H1 (cell line): Measurements from ENCODE around the gene P3H2. TPM values are rescaled to one million over a fixed set of nuclear protein-coding genes. Genes with fewer than 3 reads are reported as not detected.
A peak's percentile ranks its signal among the peaks of the same experiment; 100 is the strongest.

ENCODE experiments used
- CTCF ChIA-PET: fragments of 300-600 bp; sonication (Branson Sonifier 250); formaldehyde crosslinking; loops from one replicate; lab custom pipeline; 2021; ENCODE audit not compliant: partially characterized antibody; lab: Charles Lee
- POLR2A ChIA-PET: fragments of 300-600 bp; sonication (Branson Sonifier 250); formaldehyde crosslinking; loops from one replicate; lab custom pipeline; 2021; ENCODE audit warnings: inconsistent platforms; ENCODE audit not compliant: partially characterized antibody; lab: Charles Lee
- DNase-seq, 2 experiments: peaks; one replicate each; pipeline versions ENCODE4 v3.0.0 to v3.0.0-alpha.2; 2010 to 2022; ENCODE audit warnings: low spot score in 2 of 2, low read depth in 1 of 2, mixed read lengths in 1 of 2
- FAIRE-seq: peaks from 2 replicates; lab custom pipeline; 2011; peaks lifted over from hg19 to GRCh38; lab: Jason Lieb, UNC
- H2AFZ ChIP-seq: 2 replicates; pipeline ENCODE4 v1.8.1; 2012; ENCODE audit warnings: low read length, inconsistent platforms
- H2AK5ac ChIP-seq: 2 replicates; pipeline ENCODE4 v1.6.1; 2013; ENCODE audit warnings: low read depth, low read length
- H2BK120ac ChIP-seq: replicated peaks from 2 replicates; pipeline ENCODE3; 2013; ENCODE audit warnings: low read depth, low read length, inconsistent platforms
- H2BK12ac ChIP-seq: 2 replicates; pipeline ENCODE4 v1.6.1; 2013; ENCODE audit warnings: low read depth, low read length
- H2BK15ac ChIP-seq: 2 replicates; pipeline ENCODE4 v1.6.1; 2013; ENCODE audit warnings: low read length
- H2BK20ac ChIP-seq: 2 replicates; pipeline ENCODE4 v1.6.1; 2013; ENCODE audit warnings: low read length
- H2BK5ac ChIP-seq: 2 replicates; pipeline ENCODE4 v1.6.1; 2013; ENCODE audit warnings: low read depth, low read length
- H3K14ac ChIP-seq: 2 replicates; pipeline ENCODE4 v1.6.1; 2013; ENCODE audit warnings: inconsistent platforms; ENCODE audit not compliant: insufficient read length
- H3K18ac ChIP-seq: 2 replicates; pipeline ENCODE4 v1.6.1; 2013; ENCODE audit warnings: low read length; ENCODE audit errors: extremely low read depth
- H3K23ac ChIP-seq: 2 replicates; pipeline ENCODE4 v1.6.1; 2013; ENCODE audit warnings: inconsistent platforms; ENCODE audit not compliant: insufficient read length
- H3K23me2 ChIP-seq: 2 replicates; pipeline ENCODE4 v1.6.1; 2013; ENCODE audit warnings: low read depth, low read length
- H3K27ac ChIP-seq: 2 replicates; pipeline ENCODE4 v1.6.1; 2011; ENCODE audit warnings: low read depth, low read length, inconsistent platforms
- H3K27me3 ChIP-seq, 4 experiments: replicated peaks in 1 of 4; 1 replicate in 1 of 4; 2 replicates in 3 of 4; pipeline versions ENCODE4 v1.6.1 to v1.8.1; 2011 to 2013; ENCODE audit warnings: low read length in 3 of 4, mild to moderate bottlenecking in 3 of 4, inconsistent platforms in 2 of 4, mixed read lengths in 2 of 4, moderate library complexity in 1 of 4; ENCODE audit not compliant: control insufficient read depth in 3 of 4, insufficient read depth in 3 of 4; ENCODE audit errors: extremely low read depth in 1 of 4
- H3K36me3 ChIP-seq, 4 experiments: 2 replicates each; pipeline versions ENCODE4 v1.6.1 to v1.8.1; 2011 to 2013; ENCODE audit warnings: mild to moderate bottlenecking in 4 of 4, low read length in 3 of 4, moderate library complexity in 2 of 4, control low read depth in 1 of 4, inconsistent platforms in 1 of 4; ENCODE audit not compliant: insufficient read depth in 4 of 4, control insufficient read depth in 2 of 4
- H3K4ac ChIP-seq: replicated peaks from 2 replicates; pipeline ENCODE3; 2013; ENCODE audit warnings: low read length, low read depth, mixed read lengths, inconsistent platforms; ENCODE audit not compliant: insufficient read length
- H3K4me1 ChIP-seq, 4 experiments: replicated peaks in 1 of 4; 1 replicate in 1 of 4; 2 replicates in 3 of 4; pipeline versions ENCODE4 v1.6.1 to v1.8.1; 2011 to 2013; ENCODE audit warnings: low read length in 3 of 4, inconsistent platforms in 2 of 4, mixed read lengths in 1 of 4; ENCODE audit not compliant: insufficient read depth in 4 of 4, control insufficient read depth in 3 of 4
- H3K4me2 ChIP-seq, 2 experiments: 2 replicates each; pipeline versions ENCODE4 v1.6.1 to v1.8.1; 2011 to 2013; ENCODE audit warnings: low read depth in 2 of 2, low read length in 2 of 2, control low read depth in 1 of 2, inconsistent platforms in 1 of 2, mild to moderate bottlenecking in 1 of 2; ENCODE audit not compliant: insufficient read depth in 1 of 2
- H3K4me3 ChIP-seq, 4 experiments: fragments of 200-600, 300-600 bp in 1 of 4; sonication (generic), shearing (Covaris generic), sonication (Bioruptor Twin) in 1 of 4; 2 replicates each; pipeline versions ENCODE4 v1.5.1 to v1.8.1; 2011 to 2016; ENCODE audit warnings: low read length in 4 of 4, low read depth in 3 of 4, control low read depth in 2 of 4, inconsistent platforms in 2 of 4, mild to moderate bottlenecking in 2 of 4, mixed read lengths in 1 of 4, moderate library complexity in 1 of 4; ENCODE audit not compliant: insufficient read depth in 2 of 4; ENCODE audit errors: extremely low read depth in 1 of 4
- H3K56ac ChIP-seq: replicated peaks from 2 replicates; pipeline ENCODE3; 2013; ENCODE audit warnings: low read depth, mild to moderate bottlenecking, mixed read lengths, low read length, inconsistent platforms; ENCODE audit not compliant: insufficient read length
- H3K79me1 ChIP-seq: 2 replicates; pipeline ENCODE4 v1.6.1; 2013; ENCODE audit warnings: low read depth, low read length, control low read depth
- H3K79me2 ChIP-seq, 2 experiments: 2 replicates each; pipeline versions ENCODE4 v1.6.1 to v1.8.1; 2012 to 2013; ENCODE audit warnings: low read length in 2 of 2, mild to moderate bottlenecking in 2 of 2, inconsistent platforms in 1 of 2; ENCODE audit not compliant: insufficient read depth in 2 of 2, control insufficient read depth in 1 of 2
- H3K9ac ChIP-seq, 4 experiments: replicated peaks in 1 of 4; 1 replicate in 1 of 4; 2 replicates in 3 of 4; pipeline versions ENCODE4 v1.6.1 to v1.8.1; 2011 to 2013; ENCODE audit warnings: low read depth in 3 of 4, low read length in 3 of 4, control low read depth in 2 of 4, mild to moderate bottlenecking in 2 of 4, moderate library complexity in 2 of 4, inconsistent platforms in 1 of 4; ENCODE audit errors: extremely low read depth in 1 of 4
- H3K9me3 ChIP-seq, 2 experiments: 2 replicates each; pipeline versions ENCODE4 v1.6.1 to v1.8.1; 2012 to 2013; ENCODE audit warnings: mild to moderate bottlenecking in 2 of 2, moderate library complexity in 2 of 2, control low read depth in 1 of 2, inconsistent platforms in 1 of 2, low read depth in 1 of 2, low read length in 1 of 2, mixed read lengths in 1 of 2; ENCODE audit not compliant: insufficient read depth in 2 of 2
- H4K20me1 ChIP-seq, 2 experiments: replicated peaks in 1 of 2; 2 replicates each; pipeline versions ENCODE3 to v1.8.1; 2011 to 2013; ENCODE audit warnings: inconsistent platforms in 2 of 2, low read length in 2 of 2, mild to moderate bottlenecking in 1 of 2; ENCODE audit not compliant: insufficient read depth in 2 of 2, control insufficient read depth in 1 of 2
- H4K5ac ChIP-seq: 2 replicates; pipeline ENCODE4 v1.6.1; 2013; ENCODE audit warnings: low read length, low read depth, mixed read lengths, inconsistent platforms; ENCODE audit not compliant: insufficient read length
- H4K8ac ChIP-seq: 2 replicates; pipeline ENCODE4 v1.8.0; 2013; ENCODE audit warnings: mild to moderate bottlenecking, moderate library complexity, low read length, inconsistent platforms; ENCODE audit not compliant: insufficient read depth; ENCODE audit errors: extremely low read depth
- H4K91ac ChIP-seq: replicated peaks from 2 replicates; pipeline ENCODE3; 2013; ENCODE audit warnings: low read length, mixed read lengths, inconsistent platforms; ENCODE audit not compliant: insufficient read length
- CHD1 ChIP-seq: IDR thresholded peaks from 2 replicates; pipeline ENCODE4 v1.6.1; 2012; ENCODE audit warnings: low read depth, low read length, improper control_type of control experiment
- JUN ChIP-seq: IDR thresholded peaks from 2 replicates; pipeline ENCODE4 v1.6.1; 2011; ENCODE audit warnings: low read depth, mild to moderate bottlenecking, improper control_type of control experiment, low read length
- JUND ChIP-seq: IDR thresholded peaks from 2 replicates; pipeline ENCODE4 v1.6.1; 2011; ENCODE audit warnings: mild to moderate bottlenecking, improper control_type of control experiment, low read length
- KDM1A ChIP-seq: fragments of 200-600, 300-600 bp; sonication (generic); IDR thresholded peaks from 2 replicates; pipeline ENCODE4 v1.7.1; 2016; ENCODE audit warnings: mild to moderate bottlenecking, low read length, borderline replicate concordance
- KDM5A ChIP-seq: fragments of 200-600 bp; IDR thresholded peaks from 2 replicates; pipeline ENCODE4 v1.7.1; 2012; ENCODE audit warnings: mild to moderate bottlenecking, low read length, inconsistent platforms, mixed read lengths
- MAFK ChIP-seq: IDR thresholded peaks from 2 replicates; pipeline ENCODE4 v1.6.1; 2012; ENCODE audit warnings: low read depth, mild to moderate bottlenecking, improper control_type of control experiment, low read length
- RBBP5 ChIP-seq: IDR thresholded peaks from 2 replicates; pipeline ENCODE4 v1.7.1; 2012; ENCODE audit warnings: low read depth, mild to moderate bottlenecking, inconsistent platforms, low read length, moderate library complexity, borderline replicate concordance
- RFX5 ChIP-seq: IDR thresholded peaks from 2 replicates; pipeline ENCODE4 v1.6.1; 2011; ENCODE audit warnings: low read depth, low read length, improper control_type of control experiment, borderline replicate concordance
- SAP30 ChIP-seq: fragments of 300-600 bp; sonication (generic); IDR thresholded peaks from 2 replicates; pipeline ENCODE4 v1.7.1; 2012; ENCODE audit warnings: low read length, moderate library complexity, mild to moderate bottlenecking, inconsistent platforms; ENCODE audit not compliant: insufficient read depth, insufficient replicate concordance
- SP2 ChIP-seq: IDR thresholded peaks from 2 replicates; pipeline ENCODE4 v1.6.1; 2012; ENCODE audit warnings: mild to moderate bottlenecking, low read length, inconsistent platforms
- SUZ12 ChIP-seq: fragments of 200-600 bp; sonication (generic); IDR thresholded peaks from 2 replicates; pipeline ENCODE4 v1.6.1; 2012; ENCODE audit warnings: mild to moderate bottlenecking, inconsistent platforms, low read length, moderate library complexity, mixed read lengths
- TAF7 ChIP-seq: optimal IDR thresholded peaks from 2 replicates; pipeline ENCODE3; 2011; ENCODE audit warnings: low read depth, mild to moderate bottlenecking, inconsistent platforms, low read length, moderate library complexity, borderline replicate concordance
- USF2 ChIP-seq: IDR thresholded peaks from 2 replicates; pipeline ENCODE4 v1.6.1; 2011; ENCODE audit warnings: low read length, improper control_type of control experiment
- ZNF274 ChIP-seq: IDR thresholded peaks from 2 replicates; pipeline ENCODE4 v1.7.0; 2012; ENCODE audit warnings: low read length, borderline replicate concordance; ENCODE audit errors: extremely low read depth
- WGBS, 2 experiments: shearing (Covaris generic) in 1 of 2; methylation state at CpG; one replicate each; pipeline versions ENCODE4 v1.1.6 to v1.1.7; 2013 to 2015; ENCODE audit warnings: low lambda C conversion rate in 2 of 2, mixed read lengths in 2 of 2, inconsistent platforms in 1 of 2, low coverage in 1 of 2, missing lambda C conversion rate in 1 of 2; ENCODE audit not compliant: insufficient replicate concordance in 2 of 2, insufficient coverage in 1 of 2, insufficient read length in 1 of 2; ENCODE audit errors: extremely low coverage in 1 of 2, missing lambda C conversion rate in 1 of 2; 5-methylcytosine and 5-hydroxymethylcytosine counted together
- polyA plus RNA-seq, 7 experiments: library from polyadenylated mRNA; depleted of rRNA in 3 of 7; stranded (reverse) in 5 of 7; unstranded in 2 of 7; fragments of >200 nt in 5 of 7; fragments of 200-250 nt in 2 of 7; gene quantifications; 1 replicate in 5 of 7; 2 replicates in 1 of 7; 4 replicates in 1 of 7; pipeline versions ENCODE4 v1.2.1 to v1.2.3, GENCODE V29; 2011 to 2013; ENCODE audit warnings: missing spikeins in 2 of 7, mixed read lengths in 2 of 7
- total RNA-seq: library from RNA; stranded (reverse); fragmentation: NEBNext Ultra II Directional; extraction: Animal tissue kit (Norgen Biotek cat#: 25700); gene quantifications from 2 replicates; pipeline ENCODE4 v1.2.1, GENCODE V29; 2021

P3H2 gene
- total and polyA plus RNA-seq, 2 of the 8 experiments (the other 6 are each of a cell fraction or from before 2014, with no cell fraction given), result 40.5 to 60.4 TPM

- H3K23me2 ChIP-seq, result no peaks in the 10 kb centered on the region
- 83% methylated on average over 1 of the region's 1 CpG; no CpG with 5 or more reads in 1 of the 2 experiments for whole genome bisulfite sequencing, 2 experiments
- H2AFZ ChIP-seq, result no peak overlapping the region
- no peak overlapping the region for H3K4me3 ChIP-seq
- no peaks in the 10 kb centered on the region for H4K20me1 ChIP-seq
- H2BK15ac ChIP-seq, result no peak overlapping the region
- H2AK5ac ChIP-seq, result no peak overlapping the region
- H3K4me2 ChIP-seq, result no peak overlapping the region
- H2BK120ac ChIP-seq, result peak overlapping the region; percentile 36
- ChIA-PET CTCF (interaction anchor here (0.6 to 2.2 kb wide), 4 partner anchors 9 to 159 kb away, joined by 3 to 6 read pairs (median 4); no protein-coding TSS in a partner anchor), POLR2A (no interaction called here)
- H3K56ac ChIP-seq, result no peak overlapping the region
- no peak overlapping the region for H4K5ac ChIP-seq
- H3K4ac ChIP-seq, result peak overlapping the region; percentile 23
- H3K27me3 ChIP-seq, result no peaks in the 10 kb centered on the region
- H3K14ac ChIP-seq, result no peak overlapping the region
- no peaks in the 10 kb centered on the region for H3K36me3 ChIP-seq
- no peak overlapping the region for H4K91ac ChIP-seq
- no peak overlapping the region for H3K18ac ChIP-seq
- H2BK5ac ChIP-seq, result no peak overlapping the region
- no peaks in the 10 kb centered on the region for H3K79me1 ChIP-seq
- no peaks in the 10 kb centered on the region for H3K9me3 ChIP-seq
- no peaks in the 10 kb centered on the region for H3K79me2 ChIP-seq
- no peak overlapping the region; the same call in 1 of the 2 replicates for H2BK12ac ChIP-seq
- FAIRE-seq (no peak), DNase-seq (no peak)
- no peak overlapping the region for H3K9ac ChIP-seq
- no peak overlapping the region for H3K27ac ChIP-seq
- no peak overlapping the region for H3K23ac ChIP-seq
- no peak overlapping the region for H4K8ac ChIP-seq
- peaks cover 6 to 19% (median 14%) of the 10 kb centered on the region in 4 experiments; a peak in 6 of 7 replicates for H3K4me1 ChIP-seq
- H2BK20ac ChIP-seq, result no peak overlapping the region
- no peak for TF ChIP-seq ZNF274
- no peak for TF ChIP-seq TAF7
- no peak for TF ChIP-seq JUN
- TF ChIP-seq CHD1, result no peak
- no peak for TF ChIP-seq KDM5A
- no peak for TF ChIP-seq USF2
- no peak for TF ChIP-seq RBBP5
- no peak for TF ChIP-seq MAFK
- no peak for TF ChIP-seq SAP30
- TF ChIP-seq JUND, result no peak
- TF ChIP-seq SUZ12, result no peak
- TF ChIP-seq KDM1A, result no peak
- no peak for TF ChIP-seq SP2
- no peak for TF ChIP-seq RFX5
Observed at GRCh38 chr3:190009614-190010013, 111.1 kb downstream of the P3H2 start.
